NCI-H1105 treated with DMSO at 0.1 percent for 48 hours (cell line): ENCODE measurements around the gene CNTNAP2.
"Not testable (repeated sequence)": the region's sequence is repeated elsewhere in the genome, so short reads cannot be mapped to it uniquely, and the experiment has no call there.

Source experiments
- DNase-seq: peaks from one replicate; lab custom pipeline; 2025; lab: John Stamatoyannopoulos, UW

The CNTNAP2 gene

DNA sequence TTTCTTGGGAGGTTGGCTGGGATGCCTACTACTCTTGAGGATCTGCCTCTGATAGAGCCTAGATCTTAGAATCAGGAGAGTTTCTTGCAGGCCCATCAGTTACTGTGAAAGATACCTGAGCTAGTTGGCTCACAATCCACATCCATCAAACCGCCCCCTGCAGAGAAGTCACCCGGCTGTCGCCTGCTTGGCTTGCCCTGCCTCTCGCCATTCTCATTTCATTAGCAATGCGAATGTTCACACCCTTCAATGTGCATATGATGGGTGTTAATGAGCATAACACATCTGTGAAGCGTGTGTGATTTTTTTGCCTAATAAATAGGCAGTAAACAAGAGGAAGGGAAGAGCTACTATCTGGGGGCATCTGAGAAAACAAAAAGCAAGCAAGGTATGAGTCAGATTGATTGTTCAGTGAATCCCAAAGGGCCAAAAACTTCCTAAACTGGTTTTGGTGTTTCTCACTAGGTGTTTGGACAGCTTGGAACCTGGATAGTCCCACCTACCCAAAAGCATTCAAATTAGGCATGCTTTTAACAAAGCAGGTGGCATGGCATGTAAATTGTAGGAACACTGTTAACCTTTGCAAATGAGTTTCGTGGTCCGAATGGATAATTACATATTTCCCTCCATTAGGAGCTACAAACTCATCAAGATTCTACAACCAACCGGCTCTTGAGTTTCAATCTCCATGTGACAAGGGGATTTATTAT is 2201.7 kb downstream of the CNTNAP2 start:
- no peak for DNase-seq

DNA sequence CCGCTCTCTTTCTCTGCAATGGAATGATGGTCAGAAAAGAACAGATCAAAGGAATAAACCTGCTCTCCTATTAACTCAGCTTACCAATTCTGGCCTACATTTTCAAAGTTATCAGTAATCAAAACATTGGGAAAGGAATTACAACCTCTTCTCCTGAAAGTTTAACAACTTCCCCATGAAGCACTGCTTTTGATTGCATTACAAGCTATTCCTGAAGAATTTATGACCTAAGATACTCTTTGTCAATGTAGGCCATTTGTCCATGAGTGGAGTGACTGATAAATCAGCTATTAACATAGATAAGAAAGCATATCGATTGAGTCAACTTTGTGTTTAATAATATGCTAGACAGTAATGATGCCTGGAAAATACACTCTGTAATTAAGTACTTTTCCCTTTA is 2202.2 kb downstream of the CNTNAP2 start:
- DNase-seq: no peak

DNA sequence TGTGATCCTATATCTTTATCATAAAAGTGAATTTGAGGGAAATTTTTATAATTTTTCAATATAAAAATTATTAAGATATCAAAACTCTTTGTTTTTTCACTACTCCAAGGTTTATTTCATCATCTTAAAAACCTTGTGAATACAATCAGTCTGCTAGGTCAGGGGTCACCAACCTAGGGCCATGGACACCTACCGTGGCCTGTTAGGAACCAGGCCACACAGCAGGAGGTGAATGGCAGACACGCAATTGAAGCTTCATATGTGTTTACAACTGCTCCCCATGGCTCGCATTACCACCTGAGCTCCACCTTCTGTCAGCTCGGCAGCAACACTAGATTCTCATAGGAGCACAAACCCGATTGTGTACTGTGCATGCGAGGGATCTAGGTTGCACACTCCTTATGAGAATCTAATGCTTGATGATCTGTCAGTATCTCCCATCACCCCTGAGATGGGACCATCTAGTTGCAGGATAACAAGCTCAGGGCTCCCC is 2202.8 kb downstream of the CNTNAP2 start:
- DNase-seq: no peak

DNA sequence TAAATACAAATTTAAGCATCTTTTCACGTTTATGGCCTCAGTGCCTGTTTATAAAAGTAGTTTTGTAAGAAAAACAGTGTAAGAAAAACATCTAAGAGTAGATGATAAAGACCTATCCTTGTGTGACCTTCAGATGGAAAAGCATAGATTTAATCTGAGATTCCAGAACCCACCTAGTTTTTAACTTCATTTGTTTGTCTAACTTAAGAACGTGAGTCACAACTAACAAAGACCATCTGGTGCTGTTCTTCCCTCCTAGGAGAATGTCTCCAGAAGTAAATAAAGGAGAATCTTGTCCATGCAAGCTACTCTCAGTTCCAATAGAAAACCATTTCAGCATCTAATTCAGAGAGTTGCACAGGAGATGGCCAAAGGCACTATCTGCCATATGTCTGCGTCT is 2208.6 kb downstream of the CNTNAP2 start:
- no peak for DNase-seq

DNA sequence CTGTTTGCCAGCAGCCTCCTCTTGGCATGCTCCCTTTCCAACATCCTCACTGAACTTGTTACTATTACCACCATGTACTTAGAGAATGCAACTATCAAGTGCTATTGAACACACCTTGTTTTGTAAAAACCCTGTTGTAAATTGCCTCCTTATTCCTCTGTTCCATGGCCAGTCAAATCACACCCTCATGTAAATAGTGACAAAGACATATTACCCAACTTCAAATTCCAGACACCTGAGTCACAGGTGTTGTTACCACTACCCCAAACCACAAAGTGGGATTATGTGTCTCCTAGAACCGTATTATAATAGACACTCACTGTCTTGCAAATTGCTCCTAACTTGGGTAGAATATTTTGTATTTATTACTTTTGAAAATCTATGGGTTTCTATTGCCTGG is 2210.8 kb downstream of the CNTNAP2 start:
- DNase-seq: no peak

DNA sequence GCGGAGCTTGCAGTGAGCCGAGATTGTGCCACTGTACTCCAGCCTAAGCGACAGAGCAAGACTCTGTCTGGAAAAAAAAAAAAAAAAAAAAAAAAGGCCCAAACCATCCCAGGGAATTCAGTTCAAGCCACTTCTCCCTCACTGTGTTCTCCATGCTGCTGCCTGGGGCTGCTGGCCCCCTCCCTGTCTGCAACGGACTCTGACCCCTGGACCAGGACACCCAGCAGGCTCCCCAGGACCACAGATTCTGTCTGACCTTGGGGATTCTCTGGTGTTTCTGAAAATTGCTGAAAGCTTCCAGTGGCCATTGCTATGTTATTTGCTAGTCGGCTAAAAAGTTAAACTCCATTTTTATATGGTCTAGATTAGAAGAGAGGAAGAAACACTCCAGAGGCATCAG is 2212.3 kb downstream of the CNTNAP2 start:
- DNase-seq: no peak

DNA sequence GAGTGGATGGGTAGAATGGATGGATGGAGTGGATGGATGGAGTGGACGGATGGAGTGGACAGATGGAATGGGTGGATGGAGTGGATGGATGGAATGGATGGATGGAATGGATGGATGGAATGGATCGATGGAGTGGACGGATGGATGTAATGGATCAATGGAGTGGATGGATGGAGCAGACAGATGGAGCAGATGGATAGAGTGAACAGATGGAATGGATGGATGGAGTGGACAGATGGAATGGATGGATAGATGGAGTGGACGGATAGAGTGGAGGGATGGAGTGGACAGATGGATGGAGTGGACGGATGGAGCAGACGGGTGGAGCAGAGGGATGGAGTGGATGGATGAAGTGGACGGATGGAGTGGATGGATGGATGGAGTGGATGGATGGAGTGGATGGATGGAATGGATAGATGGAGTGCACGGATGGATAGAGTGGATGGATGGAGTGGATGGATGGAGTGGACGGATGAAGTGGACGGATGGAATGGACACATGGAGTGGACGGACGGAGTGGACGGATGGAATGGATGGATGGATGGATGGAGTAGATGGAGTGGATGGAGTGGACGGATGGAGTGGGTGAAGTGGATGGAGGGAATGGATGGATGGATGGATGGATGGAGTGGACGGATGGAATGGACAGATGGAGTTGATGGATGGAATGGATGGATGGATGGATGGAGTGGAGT is 2213.7 kb downstream of the CNTNAP2 start:
- no peak for DNase-seq

DNA sequence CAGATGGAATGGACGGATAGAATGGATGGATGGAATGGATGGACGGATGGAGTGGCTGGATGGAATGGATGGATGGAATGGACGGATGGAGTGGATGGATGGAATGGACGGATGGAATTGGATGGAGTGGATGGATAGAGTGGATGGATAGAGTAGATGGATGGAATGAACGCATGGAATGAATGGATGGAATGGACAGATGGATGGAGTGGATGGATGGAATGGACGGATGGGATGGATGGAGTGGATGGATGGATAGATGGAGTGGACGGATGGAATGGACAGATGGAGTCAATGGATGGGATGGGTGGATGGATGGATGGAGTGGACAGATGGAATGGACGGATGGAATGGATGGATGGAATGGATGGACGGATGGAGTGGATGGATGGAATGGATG is 2214.2 kb downstream of the CNTNAP2 start:
- DNase-seq: no peak

DNA sequence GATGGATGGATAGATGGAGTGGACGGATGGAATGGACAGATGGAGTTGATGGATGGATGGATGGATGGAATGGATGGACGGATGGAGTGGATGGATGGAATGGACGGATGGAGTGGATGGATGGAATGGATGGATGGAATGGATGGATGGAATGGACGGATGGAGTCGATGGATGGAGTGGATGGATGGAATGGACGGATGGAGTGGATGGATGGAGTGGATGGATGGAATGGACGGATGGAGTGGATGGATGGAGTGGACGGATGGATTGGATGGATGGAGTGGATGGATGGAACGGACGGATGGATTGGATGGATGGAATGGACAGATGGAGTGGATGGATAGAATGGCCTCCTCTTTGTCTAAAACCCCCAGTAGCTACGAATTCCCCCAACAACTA is 2214.9 kb downstream of the CNTNAP2 start:
- not testable (repeated sequence) for DNase-seq

DNA sequence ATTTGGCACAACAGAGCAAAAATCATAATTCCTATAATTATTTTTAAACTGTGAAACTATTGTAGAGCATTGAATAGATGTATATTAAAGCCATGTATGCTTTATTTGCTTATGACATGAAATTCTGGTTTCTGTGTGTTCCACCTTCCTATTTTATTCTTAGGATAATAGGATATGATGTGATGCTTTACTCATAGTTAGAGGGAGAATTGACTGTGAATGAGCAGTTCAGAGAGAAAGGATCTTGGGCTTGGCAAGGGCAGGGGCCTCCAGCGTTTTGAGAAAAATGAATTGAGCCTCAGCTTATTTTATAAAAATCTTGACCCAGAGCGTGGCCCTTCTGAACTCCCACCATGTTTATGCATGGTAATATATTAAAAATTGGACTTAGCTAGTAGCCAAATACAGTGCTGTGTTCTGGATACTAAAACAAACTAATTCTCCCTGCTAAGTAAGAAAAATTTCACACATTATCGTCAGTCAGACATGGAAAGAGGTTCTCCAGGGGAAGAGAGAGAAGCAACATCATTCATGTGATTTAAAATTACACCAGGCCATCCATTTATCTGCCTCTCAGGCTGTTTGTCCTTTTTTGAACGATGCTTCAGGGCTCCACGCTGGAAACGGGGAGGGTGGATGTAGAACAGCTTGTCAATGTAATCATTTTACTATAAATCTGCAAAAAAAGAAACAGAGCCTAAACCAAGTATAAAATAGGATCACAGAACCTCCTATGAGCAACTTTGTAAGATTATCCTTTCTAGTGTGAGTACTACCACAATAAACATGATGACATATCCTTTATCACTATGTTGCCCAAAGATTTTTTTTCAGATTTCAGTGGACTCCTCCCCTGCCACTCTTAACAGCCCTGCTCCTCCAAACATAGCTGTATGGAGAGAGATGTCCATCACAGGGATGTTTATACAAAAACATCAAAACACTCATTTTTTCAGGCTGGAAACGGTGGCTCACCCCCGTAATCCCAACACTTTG is 2215.9 kb downstream of the CNTNAP2 start:
- DNase-seq: no peak

DNA sequence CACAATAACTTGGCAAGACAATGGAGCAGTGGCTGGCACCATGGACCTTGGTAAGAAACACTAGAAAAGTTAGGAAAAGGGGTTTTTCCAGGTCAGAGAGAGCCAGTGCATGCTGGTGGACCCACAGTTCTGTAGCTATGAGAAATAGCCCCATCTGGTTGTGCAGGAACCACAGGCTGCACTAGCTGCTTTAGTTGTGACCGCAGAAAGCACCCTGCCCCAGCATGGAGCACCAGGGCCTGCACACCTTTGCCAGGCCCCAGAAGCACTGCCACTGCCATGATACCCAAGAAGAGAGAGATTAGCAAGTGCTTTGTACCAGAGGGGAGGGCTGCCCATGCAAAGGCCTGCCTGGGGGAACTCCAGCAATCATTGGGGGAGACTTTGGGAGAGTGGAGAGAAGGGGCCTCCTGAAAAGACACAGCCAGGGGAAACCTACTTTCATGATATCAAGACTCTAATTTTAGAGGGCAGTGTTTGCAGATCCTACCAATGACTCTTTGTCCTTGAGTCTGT is 2217.9 kb downstream of the CNTNAP2 start:
- no peak for DNase-seq

DNA sequence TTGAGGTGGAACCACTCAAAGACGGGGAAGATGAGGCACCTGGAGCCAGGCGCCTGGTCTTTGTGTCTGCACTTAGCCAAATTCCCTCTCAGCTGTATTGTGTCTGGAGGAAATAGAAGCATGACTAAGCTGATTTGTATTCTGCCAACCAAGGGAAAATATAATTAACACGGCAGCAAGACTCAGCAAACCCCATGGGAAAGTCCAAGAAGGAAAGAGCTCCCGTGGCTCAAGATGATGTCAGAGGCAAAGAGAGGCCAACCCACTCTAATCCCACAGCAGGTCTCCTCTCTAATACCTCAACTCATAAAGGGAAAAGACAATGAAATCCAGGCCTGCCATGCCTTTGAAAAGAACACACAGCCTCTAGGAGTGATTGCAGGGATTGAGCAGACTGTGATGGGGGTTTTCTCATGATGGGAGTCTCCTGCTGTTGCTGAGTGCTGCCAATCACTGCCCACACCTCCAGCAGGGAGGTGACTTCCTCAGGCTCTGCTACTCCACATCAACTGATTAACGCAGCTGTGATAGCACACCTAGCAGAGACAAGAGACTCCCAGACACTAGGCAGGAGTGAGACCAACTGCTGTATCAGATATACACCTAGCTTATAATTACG is 2218.5 kb downstream of the CNTNAP2 start:
- no peak for DNase-seq

DNA sequence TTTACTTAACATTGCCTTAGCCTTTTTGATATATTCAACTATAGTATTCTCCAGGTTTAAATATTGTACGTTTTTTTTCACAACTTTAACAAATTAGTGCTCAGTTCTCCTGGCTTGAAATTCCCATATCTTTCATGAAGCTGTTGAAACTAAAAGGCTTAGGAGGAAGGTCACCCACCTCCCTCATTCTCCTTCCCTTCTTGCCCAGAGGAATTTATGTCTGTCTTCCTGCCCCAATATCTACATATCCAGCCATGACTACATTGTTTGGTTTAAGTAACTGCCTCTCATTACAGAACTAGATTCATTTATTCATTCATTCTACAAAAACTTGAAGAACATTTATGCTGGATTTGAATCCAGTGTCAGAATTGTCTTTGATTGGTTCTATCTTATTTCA is 2219.2 kb downstream of the CNTNAP2 start:
- DNase-seq: no peak

DNA sequence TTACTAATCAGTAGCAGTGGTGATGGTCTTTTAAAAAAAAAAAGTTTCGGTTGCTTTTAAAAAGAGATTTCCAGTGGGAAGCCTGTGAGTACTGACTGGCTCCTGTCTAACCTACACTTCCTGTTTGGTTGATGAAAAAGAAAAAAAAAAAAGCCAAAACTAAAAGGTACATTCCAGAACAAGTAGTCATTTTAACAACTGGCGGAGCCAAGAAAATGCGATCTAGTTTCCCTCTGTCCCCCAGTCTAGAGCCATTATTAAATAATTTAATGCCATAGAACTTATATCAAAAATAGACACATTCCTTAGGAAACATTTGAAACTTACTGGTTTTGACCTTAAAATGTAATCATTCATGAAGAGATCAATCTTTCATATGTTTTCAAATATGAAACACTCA is 2219.8 kb downstream of the CNTNAP2 start:
- DNase-seq: no peak

DNA sequence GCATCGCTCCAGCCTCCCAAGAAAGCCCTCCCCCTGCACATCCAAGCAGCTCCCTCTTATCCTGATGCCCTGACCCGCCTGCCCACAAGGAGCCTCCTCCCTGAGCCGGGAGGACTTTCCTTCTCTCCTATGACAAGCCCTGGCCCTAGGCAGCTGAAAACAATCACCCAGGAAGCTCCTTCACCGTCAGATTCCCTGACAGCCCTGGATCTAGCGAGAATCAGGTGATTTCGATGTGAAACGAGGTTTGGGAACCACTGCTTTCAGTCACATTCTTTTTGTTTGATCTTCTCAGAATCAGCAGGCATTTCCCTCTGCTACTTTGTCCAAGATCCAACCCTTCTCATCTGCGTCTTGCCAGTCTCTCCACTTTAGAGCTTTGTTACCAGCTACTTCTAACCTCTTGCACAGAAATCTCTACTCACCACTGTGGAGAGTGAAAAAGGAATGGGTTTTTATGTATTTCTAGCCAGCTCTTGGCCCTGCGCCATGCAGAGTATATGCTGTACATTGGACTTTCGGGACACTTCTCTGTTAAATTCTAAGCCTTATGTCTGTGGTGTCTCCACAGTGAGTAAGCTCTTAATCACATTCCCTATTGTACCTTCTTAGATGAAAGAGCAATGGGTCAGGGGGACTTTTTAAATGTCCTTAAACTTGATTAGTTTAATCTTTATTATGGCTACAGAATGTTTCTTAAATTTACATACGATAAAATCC is 2220.8 kb downstream of the CNTNAP2 start:
- DNase-seq: no peak

DNA sequence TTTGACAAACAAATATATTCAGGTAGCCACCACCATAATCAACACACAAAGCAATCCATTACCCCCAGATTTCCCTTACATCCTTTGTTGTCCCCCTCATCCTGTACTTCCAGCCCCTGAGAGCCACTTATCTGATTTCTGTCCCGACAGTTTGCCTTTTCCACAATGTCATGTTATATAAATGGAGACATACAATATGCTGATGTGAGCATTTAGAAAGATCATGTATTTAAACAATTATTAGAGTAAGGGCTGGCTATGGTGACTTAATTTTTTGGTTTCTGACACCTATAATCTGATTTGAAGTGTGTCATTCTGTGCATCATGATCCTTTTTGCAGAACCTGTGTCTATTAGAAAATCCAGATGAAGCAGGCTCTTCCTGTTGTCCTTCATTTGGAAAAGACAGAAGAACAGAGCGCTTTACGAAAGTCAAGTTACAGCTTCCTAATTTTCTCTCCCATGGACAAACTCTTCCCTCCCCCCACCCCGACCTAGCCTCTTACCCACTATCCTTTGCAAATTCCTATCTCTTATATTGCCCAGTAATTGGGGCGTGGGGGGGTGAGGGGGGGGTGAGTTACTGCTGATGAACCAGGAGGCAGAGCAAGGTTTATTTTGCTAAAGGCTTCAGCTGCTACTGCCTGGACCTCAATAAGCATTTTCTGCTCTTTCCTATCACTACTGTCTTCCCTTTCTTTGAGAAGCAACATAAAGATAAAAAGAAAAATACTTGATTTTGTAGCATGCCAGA is 2221.6 kb downstream of the CNTNAP2 start:
- no peak for DNase-seq

DNA sequence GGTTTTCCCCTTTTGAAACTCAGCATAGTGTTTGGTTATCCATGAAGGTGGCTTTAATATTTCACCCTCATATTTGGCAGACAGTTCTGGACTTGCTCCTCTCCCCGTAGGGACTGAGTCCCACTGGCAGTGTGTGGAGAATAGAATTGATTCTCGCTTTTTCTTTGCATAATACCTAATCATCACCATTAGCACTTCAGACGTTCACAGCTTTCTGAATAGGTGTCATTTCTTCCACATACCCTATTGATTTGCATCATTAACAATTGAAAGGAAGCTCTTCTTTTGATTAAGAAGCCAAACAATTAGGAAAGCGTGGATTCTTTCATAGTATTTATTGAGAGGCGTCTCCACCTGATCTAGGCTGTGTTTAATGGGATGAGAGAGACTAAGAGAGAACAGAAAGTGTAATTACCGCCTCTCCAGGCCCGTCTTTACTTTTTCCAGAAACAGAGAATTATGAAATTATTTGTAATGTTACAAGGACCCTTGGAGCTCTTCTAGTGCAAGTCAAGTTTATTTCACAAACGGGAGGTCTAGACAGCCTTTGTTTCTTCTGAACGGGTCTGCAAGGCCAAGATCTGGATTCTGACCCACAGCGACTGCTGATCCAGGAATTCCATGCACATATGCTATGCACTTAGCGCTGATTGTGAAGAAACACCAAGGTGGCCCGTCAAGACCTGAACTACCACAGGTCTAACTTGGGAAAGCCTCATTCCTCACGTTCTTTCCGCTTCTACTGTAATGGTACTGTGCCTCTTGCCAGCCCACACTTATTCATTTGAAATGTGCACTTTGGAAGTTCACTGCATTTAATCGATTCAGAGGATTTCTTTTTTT is 2224.1 kb downstream of the CNTNAP2 start:
- DNase-seq: no peak

DNA sequence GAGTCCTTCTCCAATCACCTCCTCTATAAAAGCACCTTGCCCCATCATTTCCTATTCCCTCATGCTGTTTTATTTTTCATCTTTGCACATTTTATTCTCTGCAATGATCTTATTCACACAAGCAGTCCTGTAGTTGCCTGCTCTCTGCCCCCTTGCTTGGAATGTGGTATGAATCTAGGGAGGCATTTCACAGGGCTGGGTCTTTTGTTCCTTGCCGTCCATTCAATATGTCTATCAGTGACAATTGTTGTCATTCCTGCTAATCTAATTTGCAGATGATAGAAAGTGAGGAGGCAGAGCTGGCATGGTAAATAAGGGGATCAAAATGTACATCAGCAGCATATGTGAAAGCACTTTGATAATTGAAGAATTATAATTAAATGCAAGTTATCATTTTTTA is 2227.8 kb downstream of the CNTNAP2 start:
- DNase-seq: no peak

DNA sequence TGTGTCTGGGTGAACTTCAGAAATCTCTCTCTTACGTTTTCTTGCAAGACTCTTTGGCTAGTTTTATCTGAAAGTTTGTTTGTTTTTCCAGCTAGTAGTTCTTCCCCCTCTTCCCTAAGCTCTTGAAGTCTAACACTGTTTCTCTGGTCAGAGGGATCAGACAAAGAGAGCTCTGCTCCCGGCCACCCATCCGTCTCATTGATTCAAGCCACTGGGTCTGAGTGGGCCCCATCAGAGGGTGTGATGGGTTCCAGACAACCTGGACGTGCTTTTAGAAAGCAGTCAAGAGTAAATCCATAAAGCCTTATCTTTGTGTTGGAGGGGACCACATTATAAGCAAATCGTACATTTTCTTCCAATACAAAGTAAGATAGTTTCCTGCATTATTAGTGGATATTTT is 2231.4 kb downstream of the CNTNAP2 start:
- no peak for DNase-seq
